Stimulated activated CD4-positive, alpha-beta T cell treated with anti-CD3 and anti-CD28 coated beads, TNF-alpha, amount 100 ng/mL, for 1 hour (primary cell): Measurements from ENCODE around the gene SLC25A29.
A peak's percentile ranks its signal among the peaks of the same experiment; 100 is the strongest.
"Not testable (repeated sequence)": the region's sequence is repeated elsewhere in the genome, so short reads cannot be mapped to it uniquely, and the experiment has no call there.

ENCODE experiments used
- DNase-seq, 3 donors: peaks; one replicate each; pipeline ENCODE4 v3.0.0-alpha.2; 2020; ENCODE audit warnings: low read depth in 3 of 3, low spot score in 1 of 3

SLC25A29 gene

DNA sequence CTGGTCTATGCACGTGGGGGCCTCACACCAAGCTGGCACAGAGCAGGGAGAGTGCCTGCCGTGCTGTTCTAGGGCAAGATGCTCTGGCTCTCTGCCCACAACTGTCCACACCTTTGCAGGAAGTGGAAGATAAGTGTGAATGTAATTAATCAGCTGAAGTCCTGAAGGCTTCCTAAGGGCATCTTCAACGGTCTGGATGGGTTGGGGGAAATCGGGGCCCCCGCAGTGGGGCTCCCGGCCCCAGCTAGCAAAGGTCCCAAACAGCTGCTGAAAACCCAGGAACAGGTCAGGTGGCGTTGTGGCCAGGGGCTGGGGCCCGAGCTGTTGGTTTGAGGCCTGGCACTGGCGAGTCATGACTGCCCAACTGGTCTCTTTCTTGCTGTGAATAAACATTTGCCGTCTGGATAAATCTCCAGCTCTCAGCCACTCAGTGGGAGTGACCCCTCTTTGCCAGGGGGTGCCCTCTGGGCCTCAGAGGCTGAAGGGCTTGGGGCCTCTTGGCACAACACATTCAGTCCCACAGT, 6.7 kb upstream of the SLC25A29 start:
- no peak for DNase-seq

DNA sequence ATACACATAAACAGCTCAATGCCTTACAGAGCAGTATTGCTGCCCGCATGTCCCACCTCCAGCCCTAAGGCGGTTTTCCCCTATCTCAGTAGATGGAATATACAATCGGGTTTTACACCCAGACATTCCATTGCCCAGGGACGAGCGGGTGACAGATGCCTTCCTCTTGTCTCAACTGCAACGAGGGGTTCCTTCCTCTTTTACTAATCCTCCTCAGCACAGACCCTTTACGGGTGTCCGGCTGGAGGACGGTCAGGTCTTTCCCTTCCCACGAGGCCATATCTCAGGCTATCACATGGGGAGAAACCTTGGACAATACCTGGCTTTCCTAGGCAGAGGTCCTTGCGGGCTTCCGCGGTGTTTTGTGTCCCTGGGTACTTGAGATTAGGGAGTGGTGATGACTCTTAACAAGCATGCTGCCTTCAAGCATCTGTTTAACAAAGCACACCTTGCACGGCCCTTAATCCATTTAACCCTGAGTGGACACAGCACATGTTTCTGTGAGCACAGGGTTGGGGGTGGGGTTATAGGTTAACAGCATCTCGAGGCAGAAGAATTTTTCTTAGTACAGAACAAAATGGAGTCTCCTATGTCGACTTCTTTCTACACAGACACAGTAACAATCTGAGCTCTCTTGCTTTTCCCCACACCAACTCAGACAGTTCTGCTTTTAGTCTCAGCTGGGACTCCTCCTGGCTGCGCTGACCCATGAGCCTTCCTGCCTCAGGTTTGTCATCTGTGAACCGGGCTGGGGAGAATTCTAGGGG, 6.0 kb upstream of the SLC25A29 start:
- DNase-seq: not testable (repeated sequence)

- no peak for DNase-seq
Observed at GRCh38 chr14:100309028-100309737, 2.9 kb upstream of the SLC25A29 start.

DNA sequence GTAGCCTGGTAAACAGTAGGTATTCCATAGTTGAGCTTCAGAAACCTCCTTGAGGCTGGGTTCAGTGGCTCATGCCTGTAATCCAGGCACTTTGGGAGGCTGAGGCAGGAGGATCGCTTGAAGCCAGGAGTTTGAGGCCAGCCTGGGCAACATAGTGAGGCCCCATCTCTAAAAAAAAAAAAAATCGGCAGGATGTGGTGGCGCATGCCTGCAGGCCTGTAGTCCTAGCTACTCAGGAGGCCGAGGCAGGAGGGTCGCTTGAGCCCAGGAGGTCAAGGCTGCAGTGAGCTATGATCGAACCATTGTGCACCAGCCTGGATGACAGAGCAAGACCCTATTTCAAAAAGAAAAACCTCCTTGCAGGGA, 2.2 kb upstream of the SLC25A29 start:
- not testable (repeated sequence) for DNase-seq

DNA sequence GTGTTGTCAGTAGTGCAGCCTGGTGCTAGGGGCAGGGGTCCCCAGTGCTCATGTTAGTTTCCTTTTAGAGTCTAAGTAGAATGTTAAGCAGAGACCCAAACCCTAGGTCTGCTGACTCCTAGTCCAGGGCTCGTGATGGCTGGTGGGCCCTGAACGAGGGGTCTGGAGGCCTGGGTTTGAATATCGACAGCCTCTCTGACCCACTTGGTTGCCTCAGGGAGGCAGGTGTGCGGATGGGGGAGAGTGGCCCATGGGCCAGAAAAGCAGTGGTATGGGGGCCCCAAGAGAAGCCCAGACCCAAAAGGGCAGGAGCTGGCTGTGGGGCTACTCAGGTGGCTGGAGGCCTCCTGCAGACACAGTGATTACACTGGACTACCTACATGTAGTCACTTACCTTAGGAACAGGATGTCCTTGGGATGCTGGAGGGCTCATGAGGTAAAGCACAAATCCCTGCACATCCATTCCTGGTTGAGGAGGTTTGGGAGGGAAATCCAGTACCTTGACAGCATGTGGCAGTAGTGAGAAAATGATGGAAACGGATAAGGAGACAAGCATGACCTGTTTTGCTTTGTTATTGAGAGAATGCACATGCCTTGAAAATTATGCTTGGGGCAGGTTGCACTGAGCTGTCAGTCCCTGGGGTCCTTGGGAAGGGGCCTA, 1.7 kb upstream of the SLC25A29 start:
- DNase-seq: no peak

DNA sequence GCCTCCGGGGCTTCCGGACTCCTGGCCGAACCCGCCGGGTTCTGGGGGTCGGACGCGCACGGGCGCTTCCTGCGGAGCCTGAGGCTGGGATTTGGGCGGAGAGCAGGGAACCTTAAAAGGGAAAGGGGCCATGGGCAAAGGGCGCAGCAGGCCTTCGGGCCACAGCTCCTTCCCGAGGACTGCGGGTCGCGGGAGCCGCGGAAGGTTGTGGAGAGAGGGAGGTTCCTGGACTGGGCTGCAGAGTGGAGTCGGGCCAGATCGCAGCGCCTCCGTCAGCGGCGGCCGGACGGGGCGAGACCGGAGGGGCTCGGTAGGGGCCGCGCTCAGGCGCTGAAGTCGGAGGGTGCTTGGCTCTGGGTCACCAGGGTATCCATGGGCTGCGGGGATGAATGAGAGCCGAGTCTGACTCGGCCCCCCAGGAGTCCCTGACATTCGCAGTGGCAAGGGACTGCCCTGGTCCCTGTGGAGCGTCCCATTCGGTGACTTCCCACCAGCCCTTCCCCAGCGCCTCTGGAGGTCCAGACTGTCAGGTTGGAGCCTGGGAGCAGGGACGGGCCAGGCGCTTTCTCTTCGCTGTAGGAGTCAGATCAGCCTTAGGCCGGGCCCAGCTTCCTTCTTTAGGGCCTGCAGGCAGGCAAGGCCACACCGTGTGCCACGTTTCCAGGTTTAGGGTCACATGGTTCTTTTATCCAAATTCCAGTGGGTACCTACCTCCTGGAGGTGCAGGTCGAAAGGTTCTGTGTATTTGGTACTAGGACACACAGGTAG, 938 bp upstream of the SLC25A29 start:
- no peak for DNase-seq

DNA sequence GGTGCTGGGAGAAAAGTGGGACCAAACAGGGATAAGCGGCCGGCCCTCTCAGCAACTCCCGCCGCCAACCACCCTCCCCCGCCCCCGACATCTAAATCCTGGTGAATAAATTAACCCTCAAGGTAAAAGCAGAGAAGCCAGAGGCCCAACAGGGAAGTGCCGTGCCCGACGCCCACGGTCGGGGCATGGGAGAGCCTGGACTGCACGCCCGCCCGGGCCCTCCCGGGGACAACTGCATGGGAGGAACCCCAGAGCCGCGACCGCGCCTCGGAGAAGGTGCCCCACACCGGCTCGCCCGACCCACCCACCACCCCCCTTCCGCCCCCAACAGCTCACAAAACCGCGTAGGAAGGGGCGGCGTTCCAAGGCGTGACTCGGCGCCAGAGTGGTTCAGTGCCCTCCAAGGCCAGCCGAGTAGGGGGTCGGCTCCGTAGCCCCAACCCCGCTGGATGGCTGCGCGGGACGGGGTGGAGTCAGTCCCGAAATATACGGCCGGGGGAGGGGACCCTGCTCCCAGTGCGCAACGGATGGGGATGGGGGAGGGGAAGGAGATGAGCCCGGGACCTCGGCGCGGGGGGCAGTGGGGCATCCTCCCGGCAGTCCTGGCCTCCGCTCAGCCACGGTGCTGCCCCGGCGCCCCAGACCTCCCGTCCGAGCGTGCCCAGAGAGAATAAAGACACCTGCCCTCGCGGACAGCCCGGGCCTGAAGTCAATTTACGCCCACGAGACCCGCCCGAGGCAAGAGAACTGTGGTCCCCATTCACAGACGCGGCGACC, 732 bp downstream of the SLC25A29 start:
- peak in 2 of 3 donors; percentile 21 to 28 for DNase-seq

DNA sequence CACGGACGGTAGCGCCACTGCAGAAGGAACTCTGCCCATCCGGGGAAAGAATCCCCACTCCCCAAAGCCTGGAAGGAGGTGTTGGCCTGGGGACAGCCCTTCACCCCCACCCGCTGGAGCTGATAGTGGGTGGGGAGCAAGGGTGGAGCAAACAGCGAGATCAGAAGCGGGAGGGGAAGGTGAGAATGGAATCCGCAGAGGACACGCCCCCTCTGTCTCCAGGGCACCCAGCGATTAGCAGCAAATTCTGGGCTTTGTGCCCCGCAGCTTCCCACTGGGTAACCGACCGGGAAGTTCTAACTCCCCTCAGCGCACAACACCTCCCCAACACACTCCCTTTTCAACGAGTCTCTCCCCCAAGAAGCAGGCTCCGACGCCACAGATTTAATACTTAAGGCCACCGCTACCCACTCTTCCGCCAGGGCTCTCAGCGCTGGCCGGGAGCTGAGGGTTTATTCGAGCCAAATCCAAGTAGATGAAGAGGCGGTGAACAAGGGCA, 1.4 kb downstream of the SLC25A29 start:
- DNase-seq: no peak

DNA sequence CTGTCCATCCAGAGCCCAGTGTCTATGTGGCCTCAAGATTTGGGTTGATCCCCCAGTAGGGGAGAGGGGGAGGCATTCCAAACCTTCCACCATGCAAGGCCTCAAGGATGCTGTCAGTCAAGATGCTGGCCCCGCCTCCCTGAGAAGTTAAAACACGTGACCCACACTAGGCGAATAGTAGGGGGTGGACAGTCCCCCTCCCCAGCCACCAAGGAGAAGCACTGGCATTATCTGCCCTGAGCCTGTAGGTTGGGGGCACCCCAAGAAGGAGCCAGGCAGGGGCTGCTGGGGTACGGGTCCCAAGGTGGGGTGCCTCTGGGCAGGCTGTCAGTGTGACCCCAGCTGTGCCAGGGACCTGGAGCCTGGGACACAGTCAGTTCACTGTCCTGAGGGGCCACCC, 2.3 kb downstream of the SLC25A29 start:
- no peak for DNase-seq

DNA sequence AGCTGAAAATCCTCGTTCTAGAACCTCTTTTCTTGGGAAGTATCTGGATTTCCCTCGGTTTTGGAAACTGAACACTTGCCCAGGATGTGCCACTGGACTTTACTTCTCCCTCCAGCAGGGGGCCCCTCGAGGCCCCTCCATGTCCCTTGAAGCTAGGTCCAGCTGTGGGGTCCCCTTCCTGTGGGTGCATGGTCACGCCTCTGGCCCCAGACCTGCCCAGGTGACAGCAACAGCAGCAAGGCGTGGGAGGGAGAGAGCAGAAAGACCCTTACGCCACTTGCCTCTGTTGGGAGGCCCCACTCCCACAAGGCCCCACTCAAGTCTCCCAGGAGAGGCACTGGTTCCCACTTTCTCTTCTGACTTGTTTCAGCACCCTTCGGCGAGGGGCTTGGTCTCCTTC, 3.1 kb downstream of the SLC25A29 start:
- DNase-seq: no peak

GRCh38 chr14:100302616-100303015, 3.6 kb downstream of the SLC25A29 start:
- no peak for DNase-seq

- no peak for DNase-seq
Observed at GRCh38 chr14:100299238-100299560, 7.0 kb downstream of the SLC25A29 start.

GRCh38 chr14:100298551-100299237, 7.5 kb downstream of the SLC25A29 start:
- no peak for DNase-seq

GRCh38 chr14:100297320-100298300, 8.6 kb downstream of the SLC25A29 start:
- DNase-seq: no peak

DNA sequence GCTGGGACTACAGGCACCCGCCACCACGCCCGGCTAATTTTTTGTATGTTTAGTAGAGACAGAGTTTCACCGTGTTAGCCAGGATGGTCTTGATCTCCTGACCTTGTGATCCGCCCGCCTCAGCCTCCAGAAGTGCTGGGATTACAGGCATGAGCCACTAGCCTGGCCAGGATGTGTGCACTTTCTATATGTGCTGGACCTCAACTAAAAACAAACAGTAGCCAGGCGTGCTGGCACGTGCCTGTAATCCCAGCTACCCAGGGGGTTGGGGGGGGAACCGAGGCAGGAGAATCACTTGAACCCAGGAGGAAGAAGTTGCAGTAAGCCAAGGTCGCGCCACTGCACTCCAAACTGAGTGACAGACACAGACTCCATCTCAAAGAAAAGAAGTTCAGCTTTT, 9.5 kb downstream of the SLC25A29 start:
- DNase-seq: not testable (repeated sequence)

GRCh38 chr14:100296106-100296651, 10.1 kb downstream of the SLC25A29 start:
- no peak for DNase-seq

DNA sequence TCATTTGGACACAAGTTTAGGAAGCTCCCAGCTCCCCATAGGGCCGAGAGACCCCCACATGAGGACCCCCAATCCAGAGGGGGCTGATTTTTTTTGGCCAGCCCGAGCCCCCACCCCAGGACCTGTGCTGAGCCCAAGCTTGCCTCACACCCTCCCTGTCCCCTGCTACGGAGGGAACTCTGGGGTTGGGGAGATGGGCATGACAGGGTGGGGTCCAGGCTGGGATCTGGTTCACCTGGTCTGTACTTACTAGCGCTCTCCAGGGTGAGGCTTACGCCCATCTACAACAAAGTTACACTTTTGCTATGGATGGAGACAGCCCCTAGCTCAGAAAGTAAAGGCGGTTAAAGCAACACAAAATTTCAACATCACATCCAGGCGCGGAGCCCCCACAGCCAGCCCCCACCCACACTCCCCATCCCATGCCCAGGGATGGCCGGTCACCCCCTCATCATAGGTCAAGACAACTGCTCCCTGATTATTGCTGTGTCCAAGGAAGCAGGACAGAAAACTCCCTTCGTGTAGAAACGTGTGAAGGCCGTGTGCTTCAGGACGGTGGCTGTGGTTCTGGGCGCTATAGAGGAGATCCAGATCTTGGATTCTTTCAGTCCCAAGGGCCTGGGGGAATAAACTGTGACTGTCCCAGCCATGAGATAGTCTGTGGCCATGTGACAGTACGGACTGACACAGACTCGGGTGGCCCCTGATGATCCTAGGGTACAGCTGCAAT, 10.7 kb downstream of the SLC25A29 start:
- DNase-seq: no peak

- DNase-seq: no peak
Observed at GRCh38 chr14:100294963-100295330, 11.3 kb downstream of the SLC25A29 start.
